ENCODE results near the gene TSPAN17. TPM values are rescaled to one million over a fixed set of nuclear protein-coding genes. Genes with fewer than 3 reads are reported as not detected.

Gene TSPAN17
- total RNA-seq, 1 donor from 2014 or later: 37.5 TPM

DNA sequence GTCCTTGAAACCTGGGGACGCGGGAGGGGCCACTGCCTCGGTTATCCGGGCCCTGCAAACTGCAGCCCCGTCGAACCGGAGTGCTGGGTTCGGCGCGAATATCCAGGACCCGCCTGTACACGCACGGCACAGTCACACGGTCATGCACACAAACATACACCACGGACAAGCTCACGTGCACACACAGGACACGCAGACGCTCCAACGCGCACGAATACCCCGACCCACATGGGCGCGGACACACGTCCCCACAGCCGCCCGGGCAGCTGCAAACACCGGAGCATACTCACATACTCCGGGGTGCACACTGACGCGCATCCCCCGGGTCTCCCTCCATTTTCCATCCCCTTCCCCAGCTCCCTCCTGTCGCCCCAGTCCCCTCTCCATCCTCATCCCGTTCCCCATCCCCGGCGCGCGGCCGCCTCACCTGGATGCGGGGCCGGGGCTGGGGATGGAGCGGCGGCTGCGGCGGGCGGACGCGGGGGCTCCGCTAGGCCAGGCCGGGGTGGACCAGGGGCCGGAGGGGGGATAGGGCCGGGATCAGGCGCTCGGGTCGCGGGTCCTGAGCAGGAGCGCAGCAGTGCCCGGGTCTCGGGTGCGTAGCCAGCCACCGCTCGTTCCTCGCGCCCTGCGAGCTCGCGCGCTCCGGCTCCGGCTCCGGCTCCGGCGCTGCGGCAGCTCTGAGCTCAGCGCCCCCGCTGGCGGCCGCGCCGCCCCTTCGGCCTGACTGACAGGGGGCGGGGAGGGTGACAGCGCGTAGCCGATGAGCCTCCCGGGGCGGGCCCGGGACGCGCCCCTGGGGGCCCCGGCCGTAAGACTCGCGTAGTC lies 17.2 kb upstream of the TSPAN17 start, which contains the start of the genes EIF4E1B and SNCB:
TSS of gene EIF4E1B (plus strand) at position 823 of the 828 bp plus-strand sequence. CDS start 12,113 bp downstream, outside the sequence.
TSS of gene SNCB (minus strand) at position 682 of the 828 bp plus-strand sequence. CDS start 880 bp downstream, outside the sequence.
- peaks cover 3% of the 10 kb centered on the region for H3K4me1 Mint-ChIP-seq (ENCODE audit: low read depth)
- H3K4me3 Mint-ChIP-seq (ENCODE audit: low read depth): peak within 1 kb of the TSS; percentile 60
- TF ChIP-seq, protein P1, sequence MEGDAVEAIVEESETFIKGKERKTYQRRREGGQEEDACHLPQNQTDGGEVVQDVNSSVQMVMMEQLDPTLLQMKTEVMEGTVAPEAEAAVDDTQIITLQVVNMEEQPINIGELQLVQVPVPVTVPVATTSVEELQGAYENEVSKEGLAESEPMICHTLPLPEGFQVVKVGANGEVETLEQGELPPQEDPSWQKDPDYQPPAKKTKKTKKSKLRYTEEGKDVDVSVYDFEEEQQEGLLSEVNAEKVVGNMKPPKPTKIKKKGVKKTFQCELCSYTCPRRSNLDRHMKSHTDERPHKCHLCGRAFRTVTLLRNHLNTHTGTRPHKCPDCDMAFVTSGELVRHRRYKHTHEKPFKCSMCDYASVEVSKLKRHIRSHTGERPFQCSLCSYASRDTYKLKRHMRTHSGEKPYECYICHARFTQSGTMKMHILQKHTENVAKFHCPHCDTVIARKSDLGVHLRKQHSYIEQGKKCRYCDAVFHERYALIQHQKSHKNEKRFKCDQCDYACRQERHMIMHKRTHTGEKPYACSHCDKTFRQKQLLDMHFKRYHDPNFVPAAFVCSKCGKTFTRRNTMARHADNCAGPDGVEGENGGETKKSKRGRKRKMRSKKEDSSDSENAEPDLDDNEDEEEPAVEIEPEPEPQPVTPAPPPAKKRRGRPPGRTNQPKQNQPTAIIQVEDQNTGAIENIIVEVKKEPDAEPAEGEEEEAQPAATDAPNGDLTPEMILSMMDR (IDR thresholded peaks at IDR 0.05; ENCODE audit: unreplicated experiment): peak; percentile 17
- peak; percentile 32 for DNase-seq (ENCODE audit: low spot score, unreplicated experiment)
- peaks cover 2% of the 10 kb centered on the region for H3K9me3 Mint-ChIP-seq (ENCODE audit: low read depth)
- H3K36me3 Mint-ChIP-seq (ENCODE audit: insufficient read depth): no peaks in the 10 kb centered on the region
- peaks cover 87% of the 10 kb centered on the region for H3K27me3 Mint-ChIP-seq
- no peak within 1 kb of the TSS for H3K27ac Mint-ChIP-seq

DNA sequence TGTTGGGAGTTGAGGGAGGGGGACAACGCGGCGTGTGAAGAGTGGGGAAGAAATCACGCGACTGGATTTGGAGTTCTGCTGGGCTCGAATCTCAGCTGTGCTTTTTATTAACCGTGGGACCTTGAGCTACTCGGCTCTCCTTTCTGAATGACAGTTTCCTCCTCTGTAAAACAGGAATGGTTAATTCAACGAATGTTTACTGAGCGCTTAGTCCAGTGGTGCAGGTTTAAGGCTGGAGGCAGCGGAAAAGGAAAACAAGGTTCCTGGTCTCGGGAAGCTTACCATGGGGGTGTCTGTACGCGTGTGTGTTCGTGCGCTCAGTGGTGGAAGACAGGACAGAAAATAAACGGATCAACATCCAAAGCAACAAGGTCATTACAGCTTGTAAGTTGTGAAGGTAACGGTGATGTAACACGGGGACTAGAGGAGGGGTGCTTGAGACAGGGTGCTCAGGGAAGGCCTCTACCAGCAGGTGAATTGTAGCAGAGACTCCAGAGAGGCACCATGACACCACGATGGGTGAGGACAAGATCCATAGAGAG lies 16.5 kb upstream of the TSPAN17 start:
- peak overlapping the region; percentile 60 for H3K4me3 Mint-ChIP-seq (ENCODE audit: low read depth)
- no peak overlapping the region for H3K27ac Mint-ChIP-seq
- peaks cover 86% of the 10 kb centered on the region for H3K27me3 Mint-ChIP-seq
- no peaks in the 10 kb centered on the region for H3K36me3 Mint-ChIP-seq (ENCODE audit: insufficient read depth)
- TF ChIP-seq, protein P1 (IDR thresholded peaks at IDR 0.05; ENCODE audit: unreplicated experiment): no peak
- no peak for DNase-seq (ENCODE audit: low spot score, unreplicated experiment)
- peaks cover 5% of the 10 kb centered on the region for H3K9me3 Mint-ChIP-seq (ENCODE audit: low read depth)
- H3K4me1 Mint-ChIP-seq (ENCODE audit: low read depth): peaks cover 3% of the 10 kb centered on the region

DNA sequence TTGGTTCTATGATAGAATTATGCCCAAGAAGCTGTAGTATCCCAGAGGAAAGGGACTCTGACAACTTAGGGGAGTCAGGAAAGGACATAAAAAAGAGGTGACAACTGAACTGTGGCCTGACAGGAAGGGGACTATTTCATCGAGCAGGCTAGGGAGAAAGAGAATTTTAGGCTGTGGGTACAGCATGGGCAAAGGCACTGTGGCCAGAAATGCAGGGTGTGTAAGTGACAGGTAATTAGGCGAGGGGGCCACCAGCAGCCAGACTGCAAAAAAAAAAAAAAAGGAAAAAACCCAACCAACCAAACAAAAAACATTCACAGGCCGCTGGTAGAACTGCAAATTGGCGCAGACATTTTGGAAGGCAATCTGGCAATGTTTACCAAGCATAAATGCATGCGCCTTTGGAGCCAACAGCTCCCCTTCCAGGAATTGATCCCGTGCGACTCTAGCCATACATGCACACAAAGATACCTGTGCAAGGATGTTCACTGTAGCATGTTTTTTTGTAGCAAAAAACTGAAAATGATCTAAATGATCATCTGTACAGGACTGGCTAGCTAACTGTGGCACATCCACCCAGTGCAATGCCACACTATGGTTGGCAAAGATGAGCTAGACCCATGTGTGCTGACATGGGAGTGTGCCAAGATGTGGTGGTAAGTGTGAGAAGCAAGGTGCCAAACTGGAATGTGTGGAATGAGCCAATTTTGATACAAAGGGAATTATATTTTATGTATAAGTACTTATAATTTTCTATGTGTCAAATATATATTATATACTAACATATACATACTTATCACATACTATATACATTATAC lies 15.7 kb upstream of the TSPAN17 start:
- Mint-ChIP-seq H3K36me3 (ENCODE audit: insufficient read depth) (no peaks in the 10 kb centered on the region), H3K4me1 (ENCODE audit: low read depth) (peaks cover 3% of the 10 kb centered on the region), H3K27ac (no peak overlapping the region), H3K9me3 (ENCODE audit: low read depth) (peaks cover 5% of the 10 kb centered on the region), H3K4me3 (ENCODE audit: low read depth) (no peak overlapping the region), H3K27me3 (peaks cover 85% of the 10 kb centered on the region)
- no peak for DNase-seq (ENCODE audit: low spot score, unreplicated experiment)
- TF ChIP-seq, protein P1 (IDR thresholded peaks at IDR 0.05; ENCODE audit: unreplicated experiment): no peak

DNA sequence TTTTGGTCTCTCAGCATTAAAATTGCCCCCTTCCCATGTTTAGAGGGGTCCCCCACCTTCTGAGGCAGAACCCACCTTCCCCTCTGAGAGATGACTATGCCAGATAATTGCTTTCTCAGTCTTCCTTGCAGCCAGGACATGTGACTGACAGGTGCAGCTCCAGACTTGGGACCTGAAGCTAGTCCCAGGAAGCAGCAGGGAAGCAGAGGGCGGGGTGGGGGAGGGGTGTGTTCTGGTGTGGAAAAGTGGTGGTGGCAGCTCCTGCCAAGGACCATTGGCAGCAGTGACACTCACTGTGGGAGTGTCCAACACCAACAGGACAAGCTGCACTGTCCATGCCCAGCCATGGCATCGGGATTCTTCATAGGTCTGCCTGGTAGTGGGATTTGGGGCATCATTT lies 14.5 kb upstream of the TSPAN17 start:
- TF ChIP-seq, protein P1 (IDR thresholded peaks at IDR 0.05; ENCODE audit: unreplicated experiment): no peak
- H3K9me3 Mint-ChIP-seq (ENCODE audit: low read depth): peaks cover 5% of the 10 kb centered on the region
- DNase-seq (ENCODE audit: low spot score, unreplicated experiment): no peak
- H3K36me3 Mint-ChIP-seq (ENCODE audit: insufficient read depth): no peaks in the 10 kb centered on the region
- H3K4me1 Mint-ChIP-seq (ENCODE audit: low read depth): peaks cover 3% of the 10 kb centered on the region
- no peak overlapping the region for H3K4me3 Mint-ChIP-seq (ENCODE audit: low read depth)
- H3K27me3 Mint-ChIP-seq: peaks cover 85% of the 10 kb centered on the region
- no peak overlapping the region for H3K27ac Mint-ChIP-seq

DNA sequence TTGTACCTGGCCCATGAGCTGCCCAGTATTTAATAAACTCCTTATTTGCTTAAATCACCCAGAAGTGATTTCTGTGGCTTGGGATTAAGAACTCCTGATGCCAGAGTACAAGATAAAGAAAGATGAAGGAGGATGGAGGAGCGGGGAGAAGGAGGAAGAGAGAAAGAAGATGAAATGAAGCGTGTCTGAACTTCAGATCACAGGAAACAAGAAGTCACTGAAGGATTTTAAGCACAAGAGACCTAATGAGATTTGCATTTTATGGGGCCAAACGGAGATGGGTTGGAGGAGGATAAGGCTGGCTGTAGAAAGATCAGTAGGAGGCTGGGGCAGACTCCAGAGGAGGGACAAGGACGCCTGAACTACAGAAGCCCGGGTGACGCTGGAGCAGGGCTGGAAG lies 13.7 kb upstream of the TSPAN17 start:
- TF ChIP-seq, protein P1 (IDR thresholded peaks at IDR 0.05; ENCODE audit: unreplicated experiment): no peak
- DNase-seq (ENCODE audit: low spot score, unreplicated experiment): no peak
- Mint-ChIP-seq H3K9me3 (ENCODE audit: low read depth) (peaks cover 5% of the 10 kb centered on the region), H3K36me3 (ENCODE audit: insufficient read depth) (no peaks in the 10 kb centered on the region), H3K4me3 (ENCODE audit: low read depth) (no peak overlapping the region), H3K27ac (no peak overlapping the region), H3K27me3 (peaks cover 84% of the 10 kb centered on the region), H3K4me1 (ENCODE audit: low read depth) (peaks cover 3% of the 10 kb centered on the region)

Measured in progenitor cell of endocrine pancreas (in vitro differentiated cells).